Dermis blood vessel endothelial cell (primary cell): ENCODE measurements around the gene MAPK11. TPM values are rescaled to one million over a fixed set of nuclear protein-coding genes. Genes with fewer than 3 reads are reported as not detected.
A peak's percentile ranks its signal among the peaks of the same experiment; 100 is the strongest.

ENCODE experiments used
- DNase-seq: peaks from one replicate; pipeline ENCODE4 v3.0.0; 2010
- total RNA-seq: library from RNA; depleted of rRNA; stranded (reverse); fragments of >200 nt; gene quantifications from 2 replicates; pipeline ENCODE4 v1.2.3, GENCODE V29; 2014

MAPK11 gene
- total RNA-seq, 1 donor from 2014 or later = 41.7 TPM

- DNase-seq = no peak
These were observed 9.8 kb downstream of the MAPK11 start for GRCh38 chr22:50260434-50260800.

GRCh38 chr22:50259302-50259701 is 10.9 kb downstream of the MAPK11 start:
- DNase-seq = no peak

GRCh38 chr22:50258361-50259292 is 11.6 kb downstream of the MAPK11 start:
- no peak for DNase-seq

- no peak for DNase-seq
These were observed 12.5 kb downstream of the MAPK11 start for GRCh38 chr22:50257451-50258360.

- DNase-seq = no peak
These were observed 13.1 kb downstream of the MAPK11 start for GRCh38 chr22:50257041-50257440.

GRCh38 chr22:50256258-50256862 is 13.8 kb downstream of the MAPK11 start:
- DNase-seq = no peak

- no peak for DNase-seq
These were observed 14.6 kb downstream of the MAPK11 start for GRCh38 chr22:50255607-50256006.

GRCh38 chr22:50255099-50255498 is 15.1 kb downstream of the MAPK11 start:
- no peak for DNase-seq

- DNase-seq = no peak
These were observed 16.2 kb downstream of the MAPK11 start for GRCh38 chr22:50253941-50254340.

- DNase-seq = no peak
These were observed 16.9 kb downstream of the MAPK11 start for GRCh38 chr22:50253046-50253915.

GRCh38 chr22:50252082-50253045 is 17.8 kb downstream of the MAPK11 start:
- peak; percentile 85 for DNase-seq

- peak; percentile 13 for DNase-seq
These were observed 18.6 kb downstream of the MAPK11 start for GRCh38 chr22:50251477-50252081.

- DNase-seq = peak; percentile 85
These were observed 19.4 kb downstream of the MAPK11 start, which contains the start of gene HDAC10 for GRCh38 chr22:50250555-50251476. HDAC10 (minus strand) TSS chr22:50251265; CDS start chr22:50251032, 233 bp downstream.

- DNase-seq = no peak
These were observed 20.0 kb downstream of the MAPK11 start for GRCh38 chr22:50250249-50250554.

- no peak for DNase-seq
These were observed 20.6 kb downstream of the MAPK11 start for GRCh38 chr22:50249341-50250248.

GRCh38 chr22:50248196-50249081 is 21.7 kb downstream of the MAPK11 start:
- no peak for DNase-seq

GRCh38 chr22:50247748-50248147 is 22.4 kb downstream of the MAPK11 start:
- peak; percentile 83 for DNase-seq
